ENCODE results near the gene MDH2. TPM values are rescaled to one million over a fixed set of nuclear protein-coding genes. Genes with fewer than 3 reads are reported as not detected.
"Not testable (repeated sequence)": the region's sequence is repeated elsewhere in the genome, so short reads cannot be mapped to it uniquely, and the experiment has no call there.

Gene MDH2, protein sequence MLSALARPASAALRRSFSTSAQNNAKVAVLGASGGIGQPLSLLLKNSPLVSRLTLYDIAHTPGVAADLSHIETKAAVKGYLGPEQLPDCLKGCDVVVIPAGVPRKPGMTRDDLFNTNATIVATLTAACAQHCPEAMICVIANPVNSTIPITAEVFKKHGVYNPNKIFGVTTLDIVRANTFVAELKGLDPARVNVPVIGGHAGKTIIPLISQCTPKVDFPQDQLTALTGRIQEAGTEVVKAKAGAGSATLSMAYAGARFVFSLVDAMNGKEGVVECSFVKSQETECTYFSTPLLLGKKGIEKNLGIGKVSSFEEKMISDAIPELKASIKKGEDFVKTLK
- total RNA-seq (2014; rRNA removed; shearing (Covaris generic)): 236 and 349 TPM in 2 replicates
- 227 and 244 TPM in 2 replicates for polyA plus RNA-seq (2015; cell fraction: cytosol; rRNA removed)
- 170 and 192 TPM in 2 replicates for polyA plus RNA-seq (2015; cell fraction: nucleus; rRNA removed)

DNA sequence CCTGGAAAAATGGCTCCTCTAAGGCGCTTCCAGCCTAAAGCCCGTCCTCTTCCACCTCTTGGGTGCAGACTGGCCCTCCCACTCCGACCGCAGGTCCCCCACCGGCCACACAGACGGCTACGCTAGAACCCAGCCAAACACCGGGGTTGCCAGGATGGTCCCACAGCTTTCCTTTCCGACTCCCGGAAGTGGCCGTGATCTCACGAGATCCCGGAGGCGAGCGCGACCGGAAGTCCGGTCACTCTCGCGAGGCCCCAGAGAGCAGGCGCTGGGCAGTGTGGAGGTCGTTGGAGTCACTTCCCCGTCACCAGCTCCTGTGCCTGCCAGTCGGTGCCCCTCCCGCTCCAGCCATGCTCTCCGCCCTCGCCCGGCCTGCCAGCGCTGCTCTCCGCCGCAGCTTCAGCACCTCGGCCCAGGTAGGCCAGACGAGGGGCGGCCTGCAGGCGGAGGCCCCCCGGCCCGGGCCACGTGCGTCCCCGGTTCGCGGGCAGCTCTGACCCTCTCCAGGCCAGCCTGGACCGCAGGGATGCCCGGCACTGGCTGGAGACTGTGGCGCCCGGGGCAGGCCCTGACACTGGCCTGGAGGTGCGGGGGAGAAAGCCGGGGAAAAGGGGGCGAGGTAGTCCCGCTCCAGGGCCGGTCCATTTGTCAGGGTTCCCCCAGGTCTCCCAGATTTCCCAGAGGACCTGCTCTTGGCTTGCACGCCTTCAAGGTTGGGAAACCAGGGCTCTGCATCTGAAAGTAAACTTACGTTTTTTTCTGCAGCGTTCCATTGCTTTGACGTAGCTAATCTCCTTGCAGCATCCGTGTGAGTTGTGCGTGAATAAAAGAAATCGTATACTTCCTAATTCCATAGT lies at the start of gene MDH2, which contains the start of gene STYXL1:
Gene MDH2, plus strand, starts transcription at position 296 of the 857 bp plus-strand sequence. Its CDS starts 55 bp downstream, at position 351.
Gene STYXL1, minus strand, starts transcription at position 190 of the 857 bp plus-strand sequence. CDS start 17,477 bp downstream, outside the sequence.
- DNase-seq (ENCODE audit: low read depth): peak; percentile 98

DNA sequence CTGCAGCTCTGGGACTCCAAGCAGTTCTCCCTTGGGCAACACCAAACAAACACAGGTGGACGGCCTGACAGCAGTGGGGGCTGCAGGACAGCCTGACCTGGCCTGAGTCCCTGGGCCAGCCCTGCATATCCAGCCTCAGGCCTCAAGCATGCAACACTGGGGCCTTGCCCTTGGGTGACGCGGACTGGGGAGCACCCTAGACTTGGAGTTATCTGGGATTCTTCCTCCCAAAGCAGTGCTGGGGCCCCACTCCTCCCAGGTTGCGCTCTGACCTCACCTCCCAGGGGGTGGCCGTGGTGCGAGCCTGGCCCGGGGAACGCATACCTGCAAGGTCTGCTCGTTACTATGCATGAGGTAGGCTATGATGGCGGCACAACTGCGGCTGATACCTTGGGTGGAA lies 47.3 kb upstream of the MDH2 start:
- no peak for DNase-seq (ENCODE audit: low read depth)

GRCh38 chr7:76002139-76002538 lies 45.8 kb upstream of the MDH2 start:
- DNase-seq (ENCODE audit: low read depth): no peak

- DNase-seq (ENCODE audit: low read depth): no peak
Measured at GRCh38 chr7:76002822-76003221, 45.1 kb upstream of the MDH2 start.

- no peak for DNase-seq (ENCODE audit: low read depth)
Measured at GRCh38 chr7:76003351-76003750, 44.6 kb upstream of the MDH2 start.

DNA sequence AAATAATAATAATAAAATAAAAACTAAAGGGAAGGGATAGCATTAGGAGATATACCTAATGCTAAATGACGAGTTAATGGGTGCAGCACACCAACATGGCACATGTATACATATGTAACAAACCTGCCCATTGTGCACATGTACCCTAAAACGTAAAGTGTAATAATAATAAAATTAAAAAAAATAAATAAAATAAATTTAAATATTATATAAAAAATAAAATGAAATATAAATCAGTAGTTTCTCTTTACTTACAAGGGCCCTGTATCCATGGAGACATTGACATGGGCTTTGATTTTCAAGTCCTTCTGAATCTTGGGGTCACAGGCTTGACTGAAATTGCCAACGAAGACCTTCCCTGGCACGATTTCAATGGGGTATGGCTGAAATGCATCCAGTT lies 42.9 kb upstream of the MDH2 start:
- not testable (repeated sequence) for DNase-seq (ENCODE audit: low read depth)

- DNase-seq (ENCODE audit: low read depth): no peak
Measured at GRCh38 chr7:76008156-76008687, 39.7 kb upstream of the MDH2 start.

GRCh38 chr7:76009672-76010600 lies 38.0 kb upstream of the MDH2 start:
- no peak for DNase-seq (ENCODE audit: low read depth)

GRCh38 chr7:76011442-76011861 lies 36.5 kb upstream of the MDH2 start:
- no peak for DNase-seq (ENCODE audit: low read depth)

DNA sequence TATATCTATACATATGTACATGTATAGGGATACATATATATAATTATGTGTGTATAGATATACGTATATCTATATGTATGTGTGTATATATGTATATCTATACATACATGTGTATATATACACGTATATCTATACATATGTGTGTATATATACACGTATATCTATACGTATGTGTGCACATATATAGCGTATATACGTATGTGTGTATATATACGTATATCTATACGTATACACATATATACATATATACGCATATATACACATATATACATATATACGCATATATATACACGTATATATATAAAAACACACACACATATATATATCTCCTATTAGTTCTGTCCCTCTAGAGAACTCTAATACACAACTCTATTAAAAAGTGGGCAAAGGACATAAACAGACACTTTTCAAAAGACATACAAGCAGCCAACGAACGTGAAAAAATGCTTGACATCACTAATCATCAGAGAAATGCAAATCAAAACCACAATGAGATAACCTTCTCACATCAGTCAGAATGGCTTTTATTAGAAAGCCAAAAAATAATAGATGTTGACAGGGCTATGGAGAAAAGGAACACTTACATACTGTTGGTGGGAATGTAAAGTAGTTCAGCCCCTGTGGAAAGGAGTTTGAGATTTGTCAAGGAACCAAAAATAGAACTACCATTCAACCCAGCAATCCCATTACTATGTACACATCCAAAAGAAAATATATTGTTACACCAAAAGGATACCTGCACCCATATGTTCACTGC lies 31.5 kb upstream of the MDH2 start:
- no peak for DNase-seq (ENCODE audit: low read depth)

DNA sequence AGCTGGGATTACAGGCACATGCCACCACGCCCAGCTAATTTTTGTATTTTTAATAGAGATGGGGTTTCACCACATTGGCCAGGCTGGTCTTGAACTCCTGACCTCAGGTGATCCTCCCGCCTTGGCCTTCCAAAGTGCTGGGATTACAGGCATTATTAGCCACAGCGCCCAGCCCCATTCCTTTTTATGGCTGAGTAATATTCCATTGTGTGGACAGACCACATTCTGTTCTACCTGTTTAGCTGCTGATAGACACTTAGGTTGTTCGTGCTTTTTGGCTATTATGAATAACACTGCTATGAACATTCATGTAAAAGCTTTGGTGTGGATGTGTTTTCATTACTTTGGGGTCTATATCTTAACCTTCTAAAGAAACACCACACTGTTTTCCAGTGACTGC lies 29.4 kb upstream of the MDH2 start:
- not testable (repeated sequence) for DNase-seq (ENCODE audit: low read depth)

DNA sequence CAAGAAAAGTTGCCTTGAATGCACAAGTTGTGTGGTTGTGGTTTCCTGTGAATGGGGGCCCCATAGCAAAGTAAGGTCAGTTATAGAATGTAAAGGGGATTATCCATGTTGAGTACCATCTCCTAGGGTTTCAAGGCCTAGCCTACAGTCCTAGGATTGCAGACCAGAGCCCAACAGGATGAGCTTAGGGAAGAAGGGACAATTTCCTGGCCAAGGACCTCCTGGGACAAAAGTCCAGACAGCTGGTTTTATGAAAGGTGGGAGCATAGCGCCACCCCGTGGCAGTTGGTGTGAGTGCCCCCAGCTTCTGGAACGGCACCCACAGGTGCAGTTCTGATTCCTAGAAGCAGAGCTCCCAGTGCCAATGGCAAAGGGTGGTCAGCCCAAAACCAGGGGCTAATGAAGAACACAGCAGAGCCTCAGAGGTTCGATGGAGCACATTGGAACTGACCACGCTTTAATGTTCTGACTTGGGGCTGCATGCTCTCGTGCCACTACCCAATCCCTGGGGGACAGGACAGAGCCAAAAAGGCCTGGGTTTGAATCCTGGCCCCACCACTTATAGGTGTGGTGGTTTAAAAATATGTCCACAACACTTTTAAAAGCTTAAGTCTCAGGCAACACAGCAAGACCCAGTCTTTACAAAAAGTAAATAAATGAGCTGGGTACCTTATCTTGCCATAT lies 27.7 kb upstream of the MDH2 start:
- DNase-seq (ENCODE audit: low read depth): peak; percentile 60

- no peak for DNase-seq (ENCODE audit: low read depth)
Measured at GRCh38 chr7:76022026-76022780, 25.7 kb upstream of the MDH2 start.

DNA sequence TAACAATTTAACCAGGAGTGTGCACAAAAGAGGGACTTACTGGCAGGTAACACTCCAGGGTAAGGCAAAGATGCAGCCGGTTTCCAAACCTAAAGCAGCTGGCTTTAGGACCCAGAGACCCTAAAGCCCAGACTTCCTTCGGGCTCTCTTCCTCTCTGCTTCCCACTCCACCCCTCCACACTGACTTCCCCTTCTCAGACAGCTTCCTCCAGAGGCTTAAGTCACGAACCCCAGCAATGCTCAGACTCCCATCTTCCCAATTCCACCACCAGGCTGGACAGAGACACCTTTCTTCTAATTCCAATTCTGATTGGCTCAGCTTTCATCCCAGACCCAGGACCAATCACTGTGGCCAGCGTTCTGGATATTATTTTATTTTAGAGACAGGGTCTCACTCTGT lies 24.9 kb upstream of the MDH2 start:
- no peak for DNase-seq (ENCODE audit: low read depth)

- DNase-seq (ENCODE audit: low read depth): not testable (repeated sequence)
Measured at GRCh38 chr7:76029682-76030081, 18.2 kb upstream of the MDH2 start.

- DNase-seq (ENCODE audit: low read depth): no peak
Measured at GRCh38 chr7:76031964-76032363, 15.9 kb upstream of the MDH2 start.

- DNase-seq (ENCODE audit: low read depth): peak; percentile 21
Measured at GRCh38 chr7:76037310-76037709, 10.6 kb upstream of the MDH2 start.

DNA sequence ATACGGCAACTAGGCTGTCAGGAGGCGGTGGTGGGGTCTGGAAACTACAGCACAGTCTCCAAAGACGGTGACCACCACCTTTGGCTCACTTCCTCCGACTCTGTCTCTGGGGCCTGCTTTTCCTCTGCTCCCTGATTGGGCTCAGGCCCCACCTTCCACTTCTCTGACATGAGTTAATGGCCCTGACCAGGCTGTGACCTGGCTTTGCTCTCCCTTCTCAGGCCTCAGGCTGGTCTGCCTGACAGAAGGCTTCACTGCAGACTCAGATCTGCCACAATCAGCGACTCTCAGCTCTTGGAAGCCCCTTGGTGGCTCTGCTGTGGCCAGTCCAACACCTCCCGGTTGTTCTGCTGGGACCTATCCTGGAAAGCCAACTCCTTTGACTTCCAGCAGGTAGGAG lies 7.8 kb upstream of the MDH2 start:
- DNase-seq (ENCODE audit: low read depth): no peak

All from HT1080 (cell line).